HepG2 (cell line): ENCODE results near the gene FAM120AOS. TPM values are rescaled to one million over a fixed set of nuclear protein-coding genes. Genes with fewer than 3 reads are reported as not detected.

Source experiments
- ATAC-seq: fragments of 200-7000 bp; cut with Tn5 transposase; 3 replicates; pipeline ENCODE4 v1.9.1; 2020; ENCODE audit warnings: mild to moderate bottlenecking, moderate library complexity
- BruUV-seq: library from RNA; stranded (reverse); fragments of 400-500 nt; replicated peaks from 2 replicates; lab custom pipeline; 2021; lab: Mats Ljungman, UMichigan
- CTCF ChIA-PET: fragments of 300-600 bp; formaldehyde crosslinking; extraction: SDS; loops from one replicate; lab custom pipeline; 2021; ENCODE audit warnings: low total read pairs, inconsistent platforms, low intra/inter-chr PET ratio; lab: Yijun Ruan, JAX
- POLR2A ChIA-PET: fragments of 350-600 bp; sonication (Branson Sonifier 250); formaldehyde crosslinking; loops from one replicate; lab custom pipeline; 2020; ENCODE audit warnings: antibody characterized with exemption, inconsistent platforms; lab: Yijun Ruan, JAX
- DNase-seq: peaks from one replicate; pipeline ENCODE4 v3.0.0-alpha.2; 2015; ENCODE audit warnings: low spot score
- FAIRE-seq: peaks from 3 replicates; lab custom pipeline; 2011; peaks lifted over from hg19 to GRCh38; lab: Jason Lieb, UNC
- H2AFZ ChIP-seq: one replicate; pipeline ENCODE4 v1.6.1; 2011; ENCODE audit warnings: low read length, inconsistent platforms
- H3K27ac ChIP-seq: fragments of 300-600 bp; 3 replicates; pipeline ENCODE4 v1.8.0; 2011; ENCODE audit warnings: mixed run types, mild to moderate bottlenecking, mixed read lengths, low read length, inconsistent platforms; ENCODE audit not compliant: insufficient read depth; ENCODE audit errors: extremely low read length
- H3K27me3 ChIP-seq, 2 experiments: fragments of 200-600 bp in 1 of 2; 2 replicates in 1 of 2; 3 replicates in 1 of 2; pipeline versions ENCODE4 v1.6.0 to v1.8.0; 2011; ENCODE audit warnings: low read length in 2 of 2, mild to moderate bottlenecking in 2 of 2, moderate library complexity in 2 of 2, inconsistent platforms in 1 of 2; ENCODE audit not compliant: insufficient read depth in 2 of 2, control insufficient read depth in 1 of 2
- H3K36me3 ChIP-seq, 2 experiments: fragments of 200-600 bp in 1 of 2; replicated peaks in 1 of 2; 2 replicates in 1 of 2; 3 replicates in 1 of 2; pipeline versions ENCODE4 v1.5.1 to v1.8.0; 2011; ENCODE audit warnings: low read length in 2 of 2, inconsistent platforms in 1 of 2; ENCODE audit not compliant: insufficient read depth in 2 of 2, control insufficient read depth in 1 of 2
- H3K4me1 ChIP-seq: 2 replicates; pipeline ENCODE4 v1.5.1; 2012; ENCODE audit warnings: low read length, inconsistent platforms; ENCODE audit not compliant: insufficient read depth
- H3K4me2 ChIP-seq: 2 replicates; pipeline ENCODE4 v1.6.0; 2011; ENCODE audit warnings: low read depth, low read length, inconsistent platforms
- H3K4me3 ChIP-seq, 3 experiments: fragments of 200-600 bp in 1 of 3; sonication (generic), shearing (Covaris generic) in 1 of 3; replicated peaks in 1 of 3; 2 replicates each; pipeline ENCODE4 v1.5.1; 2011 to 2016; ENCODE audit warnings: low read length in 3 of 3, inconsistent platforms in 2 of 3, low read depth in 2 of 3, mild to moderate bottlenecking in 2 of 3, control low read depth in 1 of 3, mixed read lengths in 1 of 3; ENCODE audit not compliant: insufficient read depth in 1 of 3
- H3K79me2 ChIP-seq: one replicate; pipeline ENCODE4 v1.6.1; 2011; ENCODE audit warnings: low read length, inconsistent platforms; ENCODE audit not compliant: insufficient read depth
- H3K9ac ChIP-seq: 2 replicates; pipeline ENCODE4 v1.6.0; 2011; ENCODE audit warnings: mild to moderate bottlenecking, low read depth, low read length, inconsistent platforms; ENCODE audit not compliant: insufficient read depth
- H3K9me3 ChIP-seq: 2 replicates; pipeline ENCODE4 v1.5.1; 2012; ENCODE audit warnings: mild to moderate bottlenecking, low read length
- H4K20me1 ChIP-seq: 2 replicates; pipeline ENCODE4 v1.6.0; 2011; ENCODE audit warnings: inconsistent platforms, mild to moderate bottlenecking, low read length, moderate library complexity; ENCODE audit not compliant: insufficient read depth
- ISX ChIP-seq: sonication (generic); formaldehyde crosslinking; conservative IDR thresholded peaks from 2 replicates; pipeline ENCODE4 v1.5.0; 2020; ENCODE audit warnings: missing genetic modification reagents
- MAFG ChIP-seq: sonication (generic); formaldehyde crosslinking; IDR thresholded peaks from 2 replicates; pipeline ENCODE4 v1.5.1; 2020; ENCODE audit warnings: mild to moderate bottlenecking, missing genetic modification reagents
- MTF1 ChIP-seq: sonication (generic); formaldehyde crosslinking; IDR thresholded peaks from 2 replicates; pipeline ENCODE4 v1.5.0; 2020; ENCODE audit warnings: missing genetic modification reagents
- MYNN ChIP-seq: sonication (generic); formaldehyde crosslinking; IDR thresholded peaks from 2 replicates; pipeline ENCODE4 v1.4.0; 2020; ENCODE audit warnings: mild to moderate bottlenecking, low read depth, missing genetic modification reagents
- RNF2 ChIP-seq: fragments of 450-650 bp; conservative IDR thresholded peaks from 2 replicates; pipeline ENCODE4 v1.6.1; 2016; ENCODE audit warnings: low read depth
- SALL2 ChIP-seq: sonication (generic); formaldehyde crosslinking; IDR thresholded peaks from 2 replicates; pipeline ENCODE4 v1.8.1; 2023; ENCODE audit warnings: mild to moderate bottlenecking, missing genetic modification reagents, inconsistent platforms
- ZBTB20 ChIP-seq: sonication (generic); formaldehyde crosslinking; IDR thresholded peaks from 2 replicates; pipeline ENCODE4 v1.8.1; 2023; ENCODE audit warnings: missing genetic modification reagents, low read depth, mild to moderate bottlenecking, borderline replicate concordance
- ZBTB38 ChIP-seq: sonication (generic); formaldehyde crosslinking; IDR thresholded peaks from 2 replicates; pipeline ENCODE4 v1.5.1; 2020; ENCODE audit warnings: mild to moderate bottlenecking, missing genetic modification reagents
- ZNF530 ChIP-seq: sonication (generic); formaldehyde crosslinking; IDR thresholded peaks from 2 replicates; pipeline ENCODE4 v1.5.0; 2020; ENCODE audit warnings: low read depth, mild to moderate bottlenecking, missing genetic modification reagents
- WGBS: methylation state at CpG from one replicate; pipeline ENCODE4 v1.1.6; 2017; ENCODE audit warnings: low lambda C conversion rate; 5-methylcytosine and 5-hydroxymethylcytosine counted together
- in situ Hi-C: cut with HindIII; loops from 2 replicates; pipeline ENCODE4 v1.10.0; 2017; ENCODE audit warnings: low pct_unique_long_range_greater_than_20kb; ENCODE audit not compliant: extremely low pct_ligation_motif_present
- intact Hi-C: fragments of 100-400 bp; cut with micrococcal nuclease; formaldehyde crosslinking; loops from one replicate; pipeline ENCODE4 v1.10.0; 2022; ENCODE audit not compliant: unreplicated experiment
- polyA plus RNA-seq, 8 experiments: library from polyadenylated mRNA; depleted of rRNA in 3 of 8; stranded (reverse) in 7 of 8; unstranded in 1 of 8; fragments of >200 nt; fragmentation: Illumina TruSeq in 4 of 8; extraction: Trizol in 4 of 8; gene quantifications; 2 replicates each; pipeline versions ENCODE4 v1.2.1 to v1.2.3, GENCODE V29; 2011 to 2016; ENCODE audit warnings: low read depth in 4 of 8, missing spikeins in 1 of 8, mixed read lengths in 1 of 8; ENCODE audit not compliant: insufficient read depth in 1 of 8
- total RNA-seq, 5 experiments: library from RNA; depleted of rRNA; stranded (reverse); fragments of >200 nt; fragmentation: Illumina TruSeq; extraction: Trizol; gene quantifications; 2 replicates each; pipeline ENCODE4 v1.2.3, GENCODE V29; 2016; ENCODE audit warnings: low read depth in 1 of 5
- TF ChIP-seq, protein P1 (sequence below): sonication (generic); formaldehyde crosslinking; IDR thresholded peaks from 2 replicates; pipeline ENCODE4 v1.4.0; 2020; ENCODE audit warnings: missing genetic modification reagents
- TF ChIP-seq, protein P2 (sequence below), 2 experiments: sonication (generic) in 1 of 2; formaldehyde crosslinking in 1 of 2; IDR thresholded peaks; 2 replicates each; pipeline versions ENCODE4 v1.4.0 to v1.6.1; 2018 to 2020; ENCODE audit warnings: missing genetic modification reagents in 2 of 2, borderline replicate concordance in 1 of 2, low read depth in 1 of 2, mild to moderate bottlenecking in 1 of 2, missing biosample characterization in 1 of 2
- TF ChIP-seq, protein P3 (sequence below): sonication (generic); formaldehyde crosslinking; IDR thresholded peaks from 2 replicates; pipeline ENCODE4 v1.4.0; 2020; ENCODE audit warnings: missing genetic modification reagents

The FAM120AOS gene
- total and polyA plus RNA-seq, 2 of the 13 experiments (the other 11 are each of a cell fraction or from before 2014, with no cell fraction given) = 28.2 to 34.6 TPM

DNA sequence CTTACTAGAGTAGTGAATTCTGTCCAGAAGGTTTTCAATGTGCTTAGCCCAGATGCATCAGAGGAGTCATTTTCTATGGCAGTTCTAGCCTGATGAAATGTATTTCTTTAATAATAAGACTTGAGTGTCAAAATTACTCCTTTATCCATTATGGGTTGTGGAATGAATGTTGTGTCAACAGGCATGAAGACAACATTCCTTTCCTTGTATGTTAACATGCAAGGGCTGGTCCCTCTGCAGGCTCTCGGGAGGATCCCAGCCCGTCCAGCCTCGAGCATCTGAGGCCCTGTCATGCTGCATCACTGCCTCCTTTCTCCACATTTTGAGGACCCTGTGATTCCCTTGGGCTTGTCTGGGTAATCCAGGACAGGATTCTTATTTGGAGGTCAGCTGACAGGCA, 42.9 kb upstream of the FAM120AOS start (continued):
- TF ChIP-seq, protein P1, sequence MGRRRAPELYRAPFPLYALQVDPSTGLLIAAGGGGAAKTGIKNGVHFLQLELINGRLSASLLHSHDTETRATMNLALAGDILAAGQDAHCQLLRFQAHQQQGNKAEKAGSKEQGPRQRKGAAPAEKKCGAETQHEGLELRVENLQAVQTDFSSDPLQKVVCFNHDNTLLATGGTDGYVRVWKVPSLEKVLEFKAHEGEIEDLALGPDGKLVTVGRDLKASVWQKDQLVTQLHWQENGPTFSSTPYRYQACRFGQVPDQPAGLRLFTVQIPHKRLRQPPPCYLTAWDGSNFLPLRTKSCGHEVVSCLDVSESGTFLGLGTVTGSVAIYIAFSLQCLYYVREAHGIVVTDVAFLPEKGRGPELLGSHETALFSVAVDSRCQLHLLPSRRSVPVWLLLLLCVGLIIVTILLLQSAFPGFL (CRISPR knock-in tag) = no peak
- TF ChIP-seq, protein P2, sequence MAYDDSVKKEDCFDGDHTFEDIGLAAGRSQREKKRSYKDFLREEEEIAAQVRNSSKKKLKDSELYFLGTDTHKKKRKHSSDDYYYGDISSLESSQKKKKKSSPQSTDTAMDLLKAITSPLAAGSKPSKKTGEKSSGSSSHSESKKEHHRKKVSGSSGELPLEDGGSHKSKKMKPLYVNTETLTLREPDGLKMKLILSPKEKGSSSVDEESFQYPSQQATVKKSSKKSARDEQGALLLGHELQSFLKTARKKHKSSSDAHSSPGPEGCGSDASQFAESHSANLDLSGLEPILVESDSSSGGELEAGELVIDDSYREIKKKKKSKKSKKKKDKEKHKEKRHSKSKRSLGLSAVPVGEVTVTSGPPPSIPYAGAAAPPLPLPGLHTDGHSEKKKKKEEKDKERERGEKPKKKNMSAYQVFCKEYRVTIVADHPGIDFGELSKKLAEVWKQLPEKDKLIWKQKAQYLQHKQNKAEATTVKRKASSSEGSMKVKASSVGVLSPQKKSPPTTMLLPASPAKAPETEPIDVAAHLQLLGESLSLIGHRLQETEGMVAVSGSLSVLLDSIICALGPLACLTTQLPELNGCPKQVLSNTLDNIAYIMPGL (CRISPR knock-in tag; IDR thresholded peaks at IDR 0.05; ENCODE audit: borderline replicate concordance in 1 of 2, low read depth in 1 of 2) = no peak
- TF ChIP-seq, protein P3, sequence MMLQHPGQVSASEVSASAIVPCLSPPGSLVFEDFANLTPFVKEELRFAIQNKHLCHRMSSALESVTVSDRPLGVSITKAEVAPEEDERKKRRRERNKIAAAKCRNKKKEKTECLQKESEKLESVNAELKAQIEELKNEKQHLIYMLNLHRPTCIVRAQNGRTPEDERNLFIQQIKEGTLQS (CRISPR knock-in tag) = no peak
- no peak for TF ChIP-seq MTF1 (CRISPR knock-in tag)
- TF ChIP-seq MYNN (CRISPR knock-in tag) = no peak
- TF ChIP-seq RNF2 = no peak
- no peak for TF ChIP-seq ZNF530 (CRISPR knock-in tag)
- no peak for TF ChIP-seq SALL2 (CRISPR knock-in tag)
- TF ChIP-seq ISX = no peak

DNA sequence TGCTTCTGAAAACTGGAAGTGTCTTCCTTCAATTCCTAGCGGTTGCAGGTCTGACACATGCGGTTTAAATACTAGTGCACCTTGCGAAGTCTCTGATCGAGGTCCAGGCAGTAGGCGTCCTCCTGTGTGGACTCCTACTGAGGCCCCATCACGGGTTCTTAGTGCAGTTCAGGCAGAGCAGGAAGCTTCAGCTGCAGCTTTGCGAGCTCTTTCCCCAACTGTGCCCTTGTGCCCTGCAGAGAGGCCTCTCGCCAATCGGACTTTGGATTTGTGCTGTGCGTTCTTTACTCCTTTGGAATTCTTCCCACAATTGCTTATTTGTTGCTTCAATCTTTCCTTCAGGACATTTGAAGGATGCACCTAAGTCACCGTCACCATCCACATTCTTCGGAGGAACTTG, 40.6 kb upstream of the FAM120AOS start:
- H3K36me3 ChIP-seq = peaks cover 34 to 81% of the 10 kb centered on the region in 2 experiments
- peak; percentile 34; the same call in 1 of the 3 replicates for ATAC-seq
- no peak for FAIRE-seq
- no peak for TF ChIP-seq MAFG (CRISPR knock-in tag)
- TF ChIP-seq ZBTB38 (CRISPR knock-in tag) = peak; percentile 47; the same call in 1 of the 2 replicates
- TF ChIP-seq ZBTB20 (CRISPR knock-in tag) = no peak
- 0 out of 2 replicates have a peak, but pooled peaks cover 8% of the 10 kb centered on the region for H3K4me1 ChIP-seq
- no peak for DNase-seq
- 95% methylated on average over 12 of the region's 12 CpGs for WGBS
- H3K4me3 ChIP-seq = no peak overlapping the region
- ChIA-PET CTCF (no interaction called here), POLR2A (no interaction called here)
- H3K9me3 ChIP-seq = no peaks in the 10 kb centered on the region
- peaks cover 23% of the 10 kb centered on the region for H3K79me2 ChIP-seq
- H3K27ac ChIP-seq = no peak overlapping the region
- H2AFZ ChIP-seq = no peak overlapping the region
- H3K27me3 ChIP-seq = no peaks in the 10 kb centered on the region
- H3K9ac ChIP-seq = no peak overlapping the region
- no peaks in the 10 kb centered on the region for H4K20me1 ChIP-seq
- intact Hi-C loops = no loop called here
- in situ Hi-C loops = no loop called here
- no peak overlapping the region for H3K4me2 ChIP-seq
- BruUV-seq = no TSS peak
